ENCODE data around the gene KARS1.
"Not testable (repeated sequence)": the region's sequence is repeated elsewhere in the genome, so short reads cannot be mapped to it uniquely, and the experiment has no call there.

Gene KARS1

GRCh38 chr16:75627851-75628250 is 19.6 kb downstream of the KARS1 start:
- in situ Hi-C loops (cut with MboI; ENCODE audit: low sequenced_read_pairs): loop anchor here (25.0 kb wide), 1 partner anchor 966 kb away; the partner anchor contains the start of gene RFWD3

- in situ Hi-C loops (cut with MboI; ENCODE audit: low sequenced_read_pairs): loop anchor here (25.0 kb wide), 1 partner anchor 965 kb away; the partner anchor contains the start of gene RFWD3
Observed at GRCh38 chr16:75626806-75627205, 20.7 kb downstream of the KARS1 start.

DNA sequence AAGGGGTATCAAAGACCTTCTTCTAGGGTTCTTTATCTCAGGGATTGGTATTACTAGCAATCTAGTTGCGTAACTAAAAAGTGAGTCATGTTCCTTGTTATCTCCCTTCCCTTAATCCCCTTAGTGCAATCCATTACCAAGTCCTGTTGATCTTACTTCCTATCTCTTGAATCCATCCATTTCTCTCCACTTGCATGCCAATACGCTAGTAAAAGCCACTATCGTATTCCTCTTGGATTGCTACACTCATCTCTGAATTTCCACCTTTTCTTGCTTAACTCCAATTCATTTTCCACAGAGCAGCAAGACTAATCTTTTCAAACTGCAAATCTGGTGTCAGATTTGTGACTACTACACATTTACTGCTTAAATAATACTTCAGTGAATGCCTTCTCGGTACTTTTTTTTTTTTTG is 22.5 kb downstream of the KARS1 start:
- in situ Hi-C loops (cut with MboI; ENCODE audit: low sequenced_read_pairs): loop anchor here (25.0 kb wide), 1 partner anchor 963 kb away; the partner anchor contains the start of gene RFWD3

- in situ Hi-C loops (cut with MboI; ENCODE audit: low sequenced_read_pairs): no loop called here
Observed at GRCh38 chr16:75622761-75623605, 24.5 kb downstream of the KARS1 start, which contains the start of gene ADAT1. ADAT1 (minus strand) TSS chr16:75623281; CDS start chr16:75620799, 2,482 bp downstream.

DNA sequence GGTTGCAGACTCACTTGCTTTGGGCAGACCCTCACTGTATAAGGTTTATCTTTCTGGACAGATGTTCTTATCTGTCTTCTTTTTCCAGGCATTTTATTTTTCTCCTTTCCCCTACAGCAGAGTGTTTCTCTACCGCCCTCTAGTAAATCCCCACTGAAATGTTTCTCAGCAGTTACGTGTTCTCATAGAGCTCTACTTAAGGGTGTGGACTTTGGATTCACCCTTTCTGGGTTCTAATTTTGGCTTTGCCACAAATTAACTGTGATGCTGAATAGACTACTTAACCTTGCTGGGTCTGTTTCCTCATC is 26.3 kb downstream of the KARS1 start:
- in situ Hi-C loops (cut with MboI; ENCODE audit: low sequenced_read_pairs): no loop called here

GRCh38 chr16:75620326-75621169 is 26.9 kb downstream of the KARS1 start:
- in situ Hi-C loops (cut with MboI; ENCODE audit: low sequenced_read_pairs): no loop called here

DNA sequence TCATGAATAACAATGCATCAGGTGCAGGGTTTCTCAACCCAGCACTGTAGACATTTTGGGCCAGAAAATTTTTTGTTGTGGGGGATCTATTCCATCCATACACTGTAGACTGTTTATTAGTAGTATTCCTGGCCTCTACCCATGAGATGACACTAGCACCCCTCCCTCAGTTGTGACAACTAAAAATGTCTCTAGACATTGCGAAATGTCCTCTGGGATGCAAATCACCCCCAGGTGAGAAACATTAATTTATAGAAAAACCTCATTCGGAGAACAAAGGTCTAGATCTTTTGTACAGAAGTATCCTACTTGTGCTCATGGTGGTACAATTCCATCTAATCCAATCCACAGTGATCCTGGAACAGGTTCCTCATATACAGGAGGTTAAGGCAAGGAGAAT is 28.7 kb downstream of the KARS1 start:
- in situ Hi-C loops (cut with MboI; ENCODE audit: low sequenced_read_pairs): no loop called here

DNA sequence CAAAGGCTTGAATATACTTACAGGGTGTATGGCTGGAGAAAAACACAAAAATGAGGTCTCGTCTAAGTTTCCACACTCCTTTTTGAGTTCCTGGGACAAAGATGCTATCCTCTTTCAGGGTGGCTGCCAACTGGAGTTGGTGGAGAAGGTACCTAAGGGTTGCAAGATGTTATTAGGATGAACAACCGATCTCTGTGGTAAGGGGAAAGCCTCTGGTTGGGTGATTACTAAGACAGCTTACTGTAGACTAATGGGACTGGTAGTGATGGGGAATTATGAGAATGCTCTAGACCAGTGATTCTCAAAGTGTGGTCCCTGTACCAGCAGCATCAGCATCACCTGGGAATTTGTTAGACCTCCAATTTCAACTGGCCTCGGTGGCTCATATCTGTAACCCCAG is 30.3 kb downstream of the KARS1 start:
- in situ Hi-C loops (cut with MboI; ENCODE audit: low sequenced_read_pairs): no loop called here

DNA sequence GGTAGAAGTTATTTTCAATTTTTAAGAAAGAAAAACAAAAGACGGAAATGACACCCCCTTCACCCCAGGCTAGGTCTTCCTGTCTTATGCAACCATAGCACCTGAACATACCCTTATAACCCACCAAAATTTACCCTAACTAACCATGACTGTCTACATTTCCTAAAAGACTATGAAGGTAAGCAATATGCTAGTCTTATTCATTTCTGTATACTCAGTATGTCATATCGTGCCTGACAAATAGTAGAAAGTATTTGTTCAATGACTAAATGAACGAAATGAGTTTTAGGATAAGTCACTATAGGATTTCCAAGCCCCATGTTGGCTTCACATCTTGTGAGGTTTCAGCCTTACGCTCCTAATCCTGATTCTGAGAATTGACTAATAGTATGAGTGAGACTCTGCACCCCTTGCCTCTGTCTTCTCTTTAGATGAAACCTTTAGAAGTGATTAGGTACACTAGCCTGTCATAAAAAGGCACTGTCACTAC is 30.9 kb downstream of the KARS1 start:
- in situ Hi-C loops (cut with MboI; ENCODE audit: low sequenced_read_pairs): no loop called here

- in situ Hi-C loops (cut with MboI; ENCODE audit: low sequenced_read_pairs): no loop called here
Observed at GRCh38 chr16:75615619-75616018, 31.8 kb downstream of the KARS1 start.

DNA sequence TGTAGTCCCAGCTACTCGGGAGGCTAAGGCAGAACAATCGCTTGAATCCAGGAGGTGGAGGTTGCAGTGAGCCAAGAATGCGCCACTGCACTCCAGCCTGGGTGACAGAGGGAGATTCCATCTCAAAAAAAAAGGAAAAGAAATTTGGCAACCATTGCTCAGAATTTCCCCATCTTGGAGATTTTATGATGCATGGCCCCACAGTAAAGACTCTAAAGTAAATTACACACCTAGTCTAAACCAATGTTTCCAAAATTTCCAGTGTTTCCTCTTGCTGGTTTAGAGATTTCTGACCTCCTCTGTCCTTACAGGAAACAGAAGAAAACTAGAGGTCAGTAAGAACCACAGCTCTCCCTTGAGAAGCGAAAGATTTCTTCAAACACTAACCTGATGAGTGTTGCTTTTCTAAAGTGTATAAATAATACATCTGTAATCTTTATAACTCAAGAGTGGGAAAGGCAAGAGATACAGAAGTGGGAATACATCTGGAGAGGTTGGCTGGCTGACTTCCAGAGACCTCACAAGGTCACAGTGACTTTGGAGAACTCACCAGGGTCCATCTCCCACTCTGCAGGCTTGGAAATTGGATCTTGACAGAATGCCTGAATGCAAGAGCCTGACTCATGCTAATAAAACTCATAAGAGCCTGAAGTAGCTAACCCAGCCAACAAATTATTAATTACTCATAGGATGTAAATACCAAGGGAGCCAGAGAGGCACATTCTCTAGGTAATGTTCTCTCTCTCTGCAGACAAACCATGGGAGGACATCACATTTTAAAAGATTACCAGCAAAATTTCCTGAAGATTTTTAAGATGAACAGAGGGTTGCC is 33.2 kb downstream of the KARS1 start:
- in situ Hi-C loops (cut with MboI; ENCODE audit: low sequenced_read_pairs): no loop called here

DNA sequence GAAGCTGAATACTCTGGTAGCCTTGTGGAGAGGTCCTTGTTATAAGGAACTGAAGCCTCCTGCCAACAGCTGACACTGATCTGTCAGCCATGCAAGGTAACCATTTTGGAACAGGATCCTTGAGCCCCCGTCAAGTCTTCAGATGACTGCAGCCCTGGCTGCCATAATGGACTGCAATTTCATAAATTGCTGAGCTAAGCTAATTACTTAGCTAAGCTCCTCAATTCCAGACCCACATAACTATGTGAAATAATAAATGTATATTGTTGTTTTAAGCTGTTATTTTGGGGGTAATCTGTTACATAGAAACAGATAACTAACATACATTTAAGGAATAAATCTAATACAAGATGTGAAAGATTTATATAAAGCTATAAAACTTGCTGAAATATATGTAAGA is 41.0 kb downstream of the KARS1 start:
- in situ Hi-C loops (cut with MboI; ENCODE audit: low sequenced_read_pairs): no loop called here

DNA sequence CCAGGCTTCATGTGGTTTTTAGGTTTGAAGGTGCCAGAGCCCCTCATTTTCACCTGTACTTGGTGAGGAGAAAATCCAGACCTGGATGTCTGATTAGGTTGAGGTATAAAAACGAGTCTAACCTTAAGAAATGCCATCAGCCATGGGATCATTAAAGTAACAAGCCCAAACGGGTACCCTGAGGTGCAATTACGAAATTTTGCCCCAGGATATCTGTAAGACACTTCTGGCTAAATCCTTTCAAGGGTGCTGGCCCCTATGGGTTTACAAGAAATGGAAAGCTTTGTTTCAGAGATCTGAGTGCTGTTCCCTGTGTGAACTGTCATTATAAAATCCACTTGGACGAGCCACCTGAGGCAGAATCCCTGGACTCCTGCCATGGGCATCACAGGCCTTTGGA is 44.2 kb downstream of the KARS1 start:
- in situ Hi-C loops (cut with MboI; ENCODE audit: low sequenced_read_pairs): no loop called here

GRCh38 chr16:75599452-75600277 is 47.8 kb downstream of the KARS1 start:
- in situ Hi-C loops (cut with MboI; ENCODE audit: low sequenced_read_pairs): no loop called here

DNA sequence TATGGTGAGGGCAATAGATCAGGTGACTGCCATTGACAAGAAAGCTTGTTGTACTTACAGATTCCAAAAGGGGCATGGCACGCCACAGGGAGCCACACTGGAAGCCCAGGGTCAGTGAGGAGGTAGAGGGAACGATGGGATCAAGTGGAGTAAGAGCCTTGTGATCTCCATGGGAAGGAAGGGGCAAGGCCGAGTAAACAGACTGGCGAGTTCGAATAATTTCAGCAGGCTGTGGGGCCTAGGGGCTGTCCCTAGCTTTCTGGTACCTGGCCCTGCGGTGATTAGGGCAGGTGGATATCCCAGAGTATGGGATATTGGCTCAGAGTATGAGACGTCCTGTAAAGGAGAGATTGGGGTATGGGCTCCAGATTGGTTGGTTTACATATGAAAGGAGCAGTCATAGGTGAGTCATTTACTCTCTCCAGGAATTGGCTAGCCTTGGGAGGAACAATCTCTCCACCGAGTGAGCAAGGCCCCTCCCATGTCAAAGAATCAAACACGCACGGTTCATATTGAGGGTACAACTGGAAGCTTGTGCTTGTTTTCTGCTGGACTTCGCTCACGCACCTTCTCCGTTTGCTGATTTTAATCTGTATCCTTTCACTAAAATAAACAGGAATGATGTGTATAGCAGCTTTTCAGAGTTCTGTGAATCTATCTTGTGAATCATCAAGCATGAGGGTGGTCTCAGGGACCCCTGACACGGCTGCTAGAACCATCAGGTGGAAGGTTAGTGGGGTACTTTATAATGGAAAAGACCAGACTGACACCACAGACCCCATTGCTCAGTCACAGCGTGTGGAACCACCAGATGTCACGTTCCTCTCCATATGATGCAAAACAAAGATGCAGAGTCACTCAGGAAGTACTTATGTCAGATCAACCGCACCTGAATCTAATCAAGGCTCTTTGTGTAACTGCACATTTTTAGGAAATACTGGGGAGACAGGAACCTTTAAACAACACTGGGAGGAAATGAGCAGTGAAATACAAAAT is 53.3 kb downstream of the KARS1 start:
- in situ Hi-C loops (cut with MboI; ENCODE audit: low sequenced_read_pairs): no loop called here

GRCh38 chr16:75593308-75593707 is 54.2 kb downstream of the KARS1 start:
- in situ Hi-C loops (cut with MboI; ENCODE audit: low sequenced_read_pairs): no loop called here

DNA sequence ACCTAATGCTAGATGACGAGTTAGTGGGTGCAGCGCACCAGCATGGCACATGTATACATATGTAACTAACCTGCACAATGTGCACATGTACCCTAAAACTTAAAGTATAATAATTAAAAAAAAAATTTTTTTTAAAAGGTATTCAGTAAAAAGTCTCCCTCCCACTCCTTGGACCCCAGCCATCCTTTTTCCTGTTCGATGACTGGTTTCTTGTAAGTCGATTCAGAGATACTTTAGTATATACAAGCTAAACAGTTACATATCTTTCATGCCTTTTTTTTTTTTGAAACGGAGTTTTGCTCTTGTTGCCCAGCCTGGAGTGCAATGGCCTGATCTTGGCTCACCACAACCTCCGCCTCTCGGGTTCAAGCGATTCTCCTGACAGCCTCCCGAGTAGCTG is 55.5 kb downstream of the KARS1 start:
- in situ Hi-C loops (cut with MboI; ENCODE audit: low sequenced_read_pairs): not testable (repeated sequence)

DNA sequence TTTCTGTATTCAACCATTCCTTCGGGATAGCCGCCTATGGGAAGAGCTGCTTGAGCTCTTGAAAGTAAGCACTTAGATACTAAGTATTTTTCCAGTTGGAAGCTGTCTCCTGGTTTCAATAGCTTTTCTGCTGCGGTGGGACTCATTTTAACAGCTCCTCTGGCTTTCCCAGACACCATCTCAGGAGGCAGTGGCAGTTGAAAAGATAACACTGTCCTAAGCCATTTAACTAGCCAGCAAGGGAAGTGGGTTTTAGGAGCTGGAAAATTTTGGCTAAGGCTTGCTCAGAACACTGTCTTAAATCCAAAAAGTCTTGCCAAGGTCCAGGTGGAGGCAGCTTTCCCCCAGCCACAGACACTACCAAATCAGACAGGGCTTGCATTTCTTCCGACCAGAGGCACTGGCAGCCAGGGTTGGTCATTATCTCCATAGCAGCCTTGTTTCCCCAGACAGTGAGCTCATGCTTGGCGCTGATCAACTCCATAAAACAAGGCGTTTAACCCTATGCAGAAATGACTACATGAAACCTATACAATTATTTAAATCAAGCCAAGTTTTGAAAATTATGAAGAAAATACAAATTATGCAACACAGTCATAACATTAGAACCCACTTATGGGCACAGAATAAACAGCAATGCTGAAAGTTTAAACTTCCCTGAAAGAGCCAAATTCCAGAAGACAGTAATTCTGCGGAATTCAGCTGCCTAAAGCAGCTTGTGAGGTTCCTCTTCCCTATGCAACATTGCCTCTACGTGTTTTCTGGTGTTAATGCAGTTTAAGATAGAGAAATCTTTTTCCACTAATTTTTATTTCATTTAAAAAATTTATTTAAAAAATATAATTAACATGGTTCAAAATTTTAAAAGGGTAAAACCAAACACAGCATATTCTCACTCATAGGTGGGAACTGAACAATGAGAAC is 56.3 kb downstream of the KARS1 start:
- in situ Hi-C loops (cut with MboI; ENCODE audit: low sequenced_read_pairs): no loop called here
